Activated naive CD8-positive, alpha-beta T cell (primary cell): Measurements from ENCODE around the gene PNPLA6.
"Not testable (repeated sequence)": the region's sequence is repeated elsewhere in the genome, so short reads cannot be mapped to it uniquely, and the experiment has no call there.

ENCODE experiments used
- H3K27ac Mint-ChIP-seq: one replicate; pipeline ENCODE4 v1.8.0; 2021; ENCODE audit warnings: mixed read lengths
- H3K27me3 Mint-ChIP-seq: one replicate; pipeline ENCODE4 v1.8.0; 2021; ENCODE audit warnings: mixed read lengths
- H3K36me3 Mint-ChIP-seq: one replicate; pipeline ENCODE4 v1.8.0; 2021; ENCODE audit warnings: mixed read lengths
- H3K4me1 Mint-ChIP-seq: one replicate; pipeline ENCODE4 v1.8.0; 2021; ENCODE audit warnings: low read depth, mixed read lengths
- H3K4me3 Mint-ChIP-seq: one replicate; pipeline ENCODE4 v1.8.0; 2021; ENCODE audit warnings: mild to moderate bottlenecking, mixed read lengths
- H3K9me3 Mint-ChIP-seq: one replicate; pipeline ENCODE4 v1.8.0; 2021; ENCODE audit warnings: low read depth, mixed read lengths

The PNPLA6 gene

GRCh38 chr19:7534531-7535046, 928 bp upstream of the PNPLA6 start:
- H3K27me3 Mint-ChIP-seq = no peaks in the 10 kb centered on the region
- H3K9me3 Mint-ChIP-seq = no peaks in the 10 kb centered on the region
- H3K4me1 Mint-ChIP-seq = peaks cover 11% of the 10 kb centered on the region
- H3K27ac Mint-ChIP-seq = peak overlapping the region; percentile 85
- H3K4me3 Mint-ChIP-seq = peak overlapping the region; percentile 94
- peaks cover 4% of the 10 kb centered on the region for H3K36me3 Mint-ChIP-seq

GRCh38 chr19:7535998-7536695, 630 bp downstream of the PNPLA6 start:
- Mint-ChIP-seq H3K27me3 (no peaks in the 10 kb centered on the region), H3K4me3 (peak overlapping the region; percentile 94), H3K27ac (peak overlapping the region; percentile 85), H3K4me1 (peaks cover 11% of the 10 kb centered on the region), H3K36me3 (peaks cover 4% of the 10 kb centered on the region), H3K9me3 (no peaks in the 10 kb centered on the region)

GRCh38 chr19:7538990-7539389, 3.5 kb downstream of the PNPLA6 start:
- not testable (repeated sequence) for H3K4me3 Mint-ChIP-seq, H3K9me3 Mint-ChIP-seq, H3K27ac Mint-ChIP-seq, H3K36me3 Mint-ChIP-seq, H3K27me3 Mint-ChIP-seq
- peaks cover 12% of the 10 kb centered on the region for H3K4me1 Mint-ChIP-seq

GRCh38 chr19:7539827-7540425, 4.4 kb downstream of the PNPLA6 start:
- Mint-ChIP-seq H3K9me3 (no peaks in the 10 kb centered on the region), H3K36me3 (peaks cover 4% of the 10 kb centered on the region), H3K4me1 (peaks cover 15% of the 10 kb centered on the region), H3K4me3 (no peak overlapping the region), H3K27ac (no peak overlapping the region), H3K27me3 (no peaks in the 10 kb centered on the region)

- peaks cover 15% of the 10 kb centered on the region for H3K4me1 Mint-ChIP-seq
Observed at GRCh38 chr19:7540761-7541474, 5.4 kb downstream of the PNPLA6 start.

GRCh38 chr19:7541475-7541824, 5.9 kb downstream of the PNPLA6 start:
- H3K4me3 Mint-ChIP-seq = no peak overlapping the region
- no peak overlapping the region for H3K27ac Mint-ChIP-seq
- no peaks in the 10 kb centered on the region for H3K9me3 Mint-ChIP-seq
- H3K4me1 Mint-ChIP-seq = peaks cover 15% of the 10 kb centered on the region
- H3K36me3 Mint-ChIP-seq = peaks cover 7% of the 10 kb centered on the region
- H3K27me3 Mint-ChIP-seq = no peaks in the 10 kb centered on the region

More at GRCh38 chr19:7540761-7541474, 5.4 kb downstream of the PNPLA6 start:
- no peaks in the 10 kb centered on the region for H3K27me3 Mint-ChIP-seq
- H3K36me3 Mint-ChIP-seq = peaks cover 5% of the 10 kb centered on the region
- H3K9me3 Mint-ChIP-seq = no peaks in the 10 kb centered on the region
- H3K4me3 Mint-ChIP-seq = no peak overlapping the region
- H3K27ac Mint-ChIP-seq = no peak overlapping the region

- no peaks in the 10 kb centered on the region for H3K27me3 Mint-ChIP-seq
- H3K4me1 Mint-ChIP-seq = peaks cover 12% of the 10 kb centered on the region
- no peaks in the 10 kb centered on the region for H3K9me3 Mint-ChIP-seq
- H3K4me3 Mint-ChIP-seq = no peak overlapping the region
- H3K27ac Mint-ChIP-seq = no peak overlapping the region
- H3K36me3 Mint-ChIP-seq = peaks cover 7% of the 10 kb centered on the region
Observed at GRCh38 chr19:7541828-7542443, 6.4 kb downstream of the PNPLA6 start.

GRCh38 chr19:7542556-7543348, 7.2 kb downstream of the PNPLA6 start:
- Mint-ChIP-seq H3K27me3 (no peaks in the 10 kb centered on the region), H3K27ac (no peak overlapping the region), H3K4me1 (peaks cover 13% of the 10 kb centered on the region), H3K4me3 (no peak overlapping the region), H3K36me3 (peaks cover 5% of the 10 kb centered on the region), H3K9me3 (no peaks in the 10 kb centered on the region)

GRCh38 chr19:7544626-7545025, 9.1 kb downstream of the PNPLA6 start:
- Mint-ChIP-seq H3K36me3 (peaks cover 5% of the 10 kb centered on the region), H3K9me3 (no peaks in the 10 kb centered on the region), H3K27me3 (no peaks in the 10 kb centered on the region), H3K27ac (no peak overlapping the region), H3K4me3 (no peak overlapping the region), H3K4me1 (peaks cover 13% of the 10 kb centered on the region)

- peaks cover 4% of the 10 kb centered on the region for H3K36me3 Mint-ChIP-seq
- H3K27me3 Mint-ChIP-seq = no peaks in the 10 kb centered on the region
- no peaks in the 10 kb centered on the region for H3K9me3 Mint-ChIP-seq
- no peak overlapping the region for H3K27ac Mint-ChIP-seq
- no peak overlapping the region for H3K4me3 Mint-ChIP-seq
- peaks cover 13% of the 10 kb centered on the region for H3K4me1 Mint-ChIP-seq
Observed at GRCh38 chr19:7545300-7545699, 9.8 kb downstream of the PNPLA6 start.

- Mint-ChIP-seq H3K27ac (peak overlapping the region; percentile 82), H3K9me3 (no peaks in the 10 kb centered on the region), H3K4me1 (peaks cover 13% of the 10 kb centered on the region), H3K4me3 (no peak overlapping the region), H3K27me3 (no peaks in the 10 kb centered on the region), H3K36me3 (peaks cover 3% of the 10 kb centered on the region)
Observed at GRCh38 chr19:7545904-7546303, 10.4 kb downstream of the PNPLA6 start.

GRCh38 chr19:7547159-7547558, 11.6 kb downstream of the PNPLA6 start:
- Mint-ChIP-seq H3K36me3 (peaks cover 3% of the 10 kb centered on the region), H3K9me3 (no peaks in the 10 kb centered on the region), H3K4me1 (peaks cover 16% of the 10 kb centered on the region), H3K4me3 (no peak overlapping the region), H3K27me3 (no peaks in the 10 kb centered on the region), H3K27ac (peak overlapping the region; percentile 10)

- Mint-ChIP-seq H3K9me3 (no peaks in the 10 kb centered on the region), H3K4me3 (no peak overlapping the region), H3K36me3 (peaks cover 3% of the 10 kb centered on the region), H3K27me3 (no peaks in the 10 kb centered on the region), H3K27ac (no peak overlapping the region), H3K4me1 (peaks cover 13% of the 10 kb centered on the region)
Observed at GRCh38 chr19:7549429-7550148, 14.1 kb downstream of the PNPLA6 start.
